ENCODE data around the gene SLC5A3. TPM values are rescaled to one million over a fixed set of nuclear protein-coding genes. Genes with fewer than 3 reads are reported as not detected.

SLC5A3 gene
- total RNA-seq, 1 experiment from 2014 or later = 8.4 TPM

DNA sequence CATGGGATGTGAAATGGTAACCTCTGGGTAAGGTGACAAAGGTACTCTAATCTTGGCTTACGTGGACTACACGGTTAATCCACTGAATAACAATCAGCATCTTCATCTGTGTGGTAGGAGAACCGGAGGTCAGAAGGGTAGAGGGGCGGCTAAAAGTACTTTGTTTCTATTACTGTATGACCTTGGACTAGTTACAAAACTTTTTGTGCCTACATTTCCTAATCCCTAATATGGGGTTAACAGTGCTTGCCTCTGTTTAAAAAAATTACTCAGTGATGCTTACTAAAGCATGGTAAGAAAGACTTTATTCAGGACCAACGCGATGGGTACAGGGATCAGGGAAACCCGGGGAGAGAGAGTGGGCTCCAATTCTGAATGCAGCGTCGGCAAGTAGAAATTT, 1.7 kb upstream of the SLC5A3 start:
- DNase-seq (ENCODE audit: low read depth) = no peak

DNA sequence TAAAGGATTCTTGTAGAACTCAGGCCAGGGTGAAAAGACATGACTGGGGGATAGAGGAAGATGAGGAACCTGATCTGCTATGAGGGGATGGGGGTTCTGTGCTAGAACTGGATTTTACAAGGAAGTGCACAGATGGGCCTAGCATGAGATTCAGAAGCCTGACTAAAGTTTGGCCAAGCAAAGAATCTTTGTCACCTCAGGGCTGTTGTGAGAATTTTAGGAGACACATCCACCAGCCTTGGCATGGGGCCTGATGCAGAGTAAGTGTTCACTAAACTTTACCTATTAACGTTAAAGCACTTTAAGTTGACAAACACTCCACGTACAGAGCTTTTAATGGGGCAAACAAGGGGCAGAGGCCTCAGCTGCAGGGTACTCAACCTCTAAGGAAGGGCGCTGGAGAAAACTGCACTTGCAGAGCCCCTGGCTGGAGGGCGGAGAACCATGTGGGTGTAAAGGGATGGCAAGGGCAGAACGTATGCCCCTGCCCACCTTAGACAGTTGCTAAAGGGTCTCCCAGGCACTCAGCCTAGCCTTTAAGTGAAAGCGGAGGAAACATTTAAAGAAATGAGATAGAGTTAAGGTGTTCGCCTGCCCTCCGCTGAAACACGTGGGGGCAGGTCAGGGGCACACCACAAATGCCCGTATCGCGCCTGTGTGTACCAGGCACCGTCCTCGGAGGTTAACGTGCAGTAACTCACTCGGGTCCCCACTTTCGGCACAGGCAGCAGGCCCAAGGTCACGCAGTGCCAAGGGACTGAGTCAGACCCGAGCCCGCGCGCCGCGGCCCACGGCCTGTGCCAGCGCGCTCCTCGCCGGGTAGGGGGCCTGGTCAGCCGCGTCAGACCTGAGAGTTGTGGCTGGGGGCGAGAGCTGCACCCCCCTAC, 990 bp upstream of the SLC5A3 start:
- DNase-seq (ENCODE audit: low read depth) = no peak

DNA sequence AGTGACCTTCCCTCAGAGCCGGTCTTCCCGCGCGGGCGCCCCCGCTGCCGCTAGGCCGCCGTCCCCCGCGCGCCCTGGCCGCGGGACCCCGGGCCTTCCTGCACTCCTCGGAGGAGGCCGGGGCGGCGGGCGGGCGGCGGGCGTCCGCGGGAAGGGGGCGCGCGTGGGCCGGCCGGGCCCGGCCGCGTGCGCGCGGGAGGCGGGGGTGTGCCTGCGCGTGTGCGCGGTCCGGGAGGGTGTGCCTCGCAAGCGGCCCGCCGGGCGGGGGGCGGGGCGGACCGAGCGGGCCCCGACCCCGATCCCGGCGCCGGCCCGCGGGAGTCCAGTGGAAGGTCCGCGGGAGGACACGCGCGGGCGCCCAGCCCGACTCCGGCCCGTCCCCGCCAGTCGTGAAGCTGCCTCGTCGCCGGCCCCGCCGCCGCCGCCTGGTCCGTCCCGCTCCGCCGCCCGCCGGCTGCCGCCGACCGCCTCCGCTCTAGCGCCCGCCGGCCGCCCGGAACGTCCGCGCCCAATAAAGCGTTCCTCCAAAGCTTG, 438 bp downstream of the SLC5A3 start:
- DNase-seq (ENCODE audit: low read depth) = peak; percentile 28

DNA sequence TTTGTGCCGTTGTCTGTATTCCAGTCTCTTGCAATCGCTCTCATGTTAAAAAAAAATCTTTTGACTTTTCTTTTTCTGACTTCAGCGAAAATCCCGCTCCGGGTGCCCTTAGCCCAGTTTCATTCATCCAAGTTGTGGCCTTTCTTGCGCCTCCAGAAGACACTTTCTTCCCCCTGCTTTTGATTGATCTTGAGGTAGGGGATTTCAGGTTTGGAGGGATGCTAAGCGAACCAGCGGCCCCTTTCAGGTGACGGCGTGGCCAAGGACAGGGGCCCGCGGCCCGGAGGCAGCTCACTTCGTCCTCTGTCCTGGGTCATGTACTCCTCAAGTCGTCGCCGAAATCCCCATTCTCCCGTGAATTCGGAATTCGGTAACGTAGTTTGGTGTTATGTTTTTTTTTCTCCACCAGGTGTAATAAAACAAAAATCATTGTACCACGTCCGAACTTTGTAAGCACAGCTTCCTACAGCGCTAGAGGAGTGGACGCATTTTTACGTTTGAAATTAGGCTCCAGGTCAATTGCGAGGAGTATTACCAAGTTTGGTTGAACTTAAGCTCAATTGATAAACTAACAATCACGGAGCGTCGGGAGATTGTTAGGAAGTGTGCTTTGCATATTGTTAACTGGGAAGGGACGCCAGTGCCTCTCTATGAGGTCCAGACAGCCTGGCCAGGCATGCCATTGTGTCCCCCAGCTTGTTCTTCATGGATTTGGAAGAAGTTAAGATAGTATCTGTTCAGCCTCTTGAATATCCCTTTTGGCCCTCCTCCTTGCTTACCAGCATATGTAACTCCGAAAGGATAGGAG, 1.1 kb downstream of the SLC5A3 start:
- DNase-seq (ENCODE audit: low read depth) = no peak

DNA sequence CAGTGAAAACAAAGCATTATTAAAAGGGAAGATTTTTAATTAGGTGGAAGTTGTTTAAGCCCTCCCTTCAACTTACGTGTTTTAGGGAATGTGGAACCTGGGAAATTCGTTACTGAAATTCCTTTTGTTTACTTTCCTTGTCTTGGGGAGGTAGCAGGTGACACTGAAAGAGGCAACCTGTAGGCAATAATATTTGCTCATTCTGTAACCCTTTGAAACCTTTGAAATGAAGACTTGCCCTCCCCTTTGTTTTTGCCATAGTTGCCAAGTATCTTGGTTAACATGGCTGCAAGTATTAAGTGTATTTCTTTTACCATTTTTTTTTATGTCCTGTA, 1.7 kb downstream of the SLC5A3 start:
- no peak for DNase-seq (ENCODE audit: low read depth)

DNA sequence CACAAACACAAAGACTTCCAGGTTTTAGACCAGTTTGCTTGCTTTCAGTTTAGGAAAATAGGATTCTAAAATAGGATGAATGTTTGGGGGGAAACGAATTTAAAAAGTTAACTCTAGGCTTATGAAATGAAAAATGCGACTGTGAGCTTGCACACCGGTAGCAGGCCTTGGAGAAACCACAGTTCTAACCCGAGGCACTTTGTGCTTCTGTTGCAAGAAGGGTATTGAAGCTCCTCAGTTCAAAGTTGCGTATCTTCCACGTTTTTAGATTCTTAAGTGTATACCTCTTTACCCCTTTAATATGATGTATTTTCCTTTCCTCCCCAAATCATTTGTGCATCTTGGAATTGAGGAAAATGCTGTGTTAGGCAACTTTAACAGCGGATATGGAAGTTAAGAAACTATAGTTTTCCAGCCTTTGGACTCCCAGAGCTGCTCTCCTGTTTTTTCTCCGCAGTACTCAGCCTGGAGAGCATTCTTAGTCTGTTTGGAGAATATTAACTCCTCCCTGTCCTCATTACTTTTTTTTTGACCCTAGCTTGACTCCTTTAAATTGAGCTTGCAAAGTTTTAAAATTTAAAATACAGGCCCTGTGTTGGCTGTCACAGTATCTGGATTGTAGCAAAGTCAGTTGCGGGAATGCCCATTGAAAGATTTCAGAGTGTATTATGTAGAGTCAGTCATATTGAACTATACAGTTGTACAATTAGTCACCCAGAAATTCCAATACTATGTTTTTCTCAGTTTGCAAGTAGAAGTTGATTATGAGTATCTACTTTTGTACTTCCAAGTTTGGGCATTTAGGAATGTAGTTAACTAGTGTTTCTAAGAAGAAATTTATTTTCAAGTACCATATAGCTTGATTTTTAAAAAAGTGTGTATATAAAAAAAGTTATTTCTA, 2.6 kb downstream of the SLC5A3 start:
- DNase-seq (ENCODE audit: low read depth) = peak; percentile 31

DNA sequence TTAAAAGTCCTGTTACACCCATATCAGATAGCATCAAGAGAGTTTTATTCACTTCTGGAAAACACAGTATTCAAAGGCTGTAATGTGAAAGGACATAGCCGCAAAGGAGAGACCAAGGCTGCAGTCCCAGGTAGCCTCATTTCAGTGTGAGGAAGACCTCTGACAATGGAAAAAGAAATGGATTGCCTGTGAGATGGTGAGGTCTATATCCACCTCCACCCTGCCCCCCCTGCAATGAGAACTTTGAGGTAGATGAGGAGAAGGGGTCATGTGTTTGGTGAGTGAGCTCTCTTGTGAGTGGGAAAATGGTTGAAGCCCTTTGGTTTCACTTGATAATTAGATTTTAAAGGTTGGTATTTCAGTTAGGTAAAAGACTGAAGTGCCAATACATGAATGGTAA, 3.5 kb downstream of the SLC5A3 start:
- no peak for DNase-seq (ENCODE audit: low read depth)

DNA sequence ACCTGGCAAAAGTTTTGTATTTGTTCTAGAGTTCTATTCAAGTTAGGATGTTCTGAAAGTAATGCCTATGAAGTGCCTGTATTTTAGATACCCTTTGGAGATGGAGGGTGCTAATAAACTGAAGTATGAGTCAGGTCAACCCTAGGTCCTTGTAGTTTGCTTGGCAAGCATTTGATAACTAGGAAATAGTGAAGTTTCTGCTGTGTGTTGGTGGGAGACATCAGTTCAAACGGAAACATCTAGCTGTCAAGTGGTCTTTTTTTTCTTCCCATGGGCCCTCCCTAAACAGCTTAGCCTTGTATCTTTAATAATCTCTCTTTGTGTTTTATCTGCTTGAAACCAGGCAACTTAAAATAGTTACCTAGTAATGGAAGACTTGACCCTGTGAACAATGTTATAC, 4.5 kb downstream of the SLC5A3 start:
- DNase-seq (ENCODE audit: low read depth) = no peak

DNA sequence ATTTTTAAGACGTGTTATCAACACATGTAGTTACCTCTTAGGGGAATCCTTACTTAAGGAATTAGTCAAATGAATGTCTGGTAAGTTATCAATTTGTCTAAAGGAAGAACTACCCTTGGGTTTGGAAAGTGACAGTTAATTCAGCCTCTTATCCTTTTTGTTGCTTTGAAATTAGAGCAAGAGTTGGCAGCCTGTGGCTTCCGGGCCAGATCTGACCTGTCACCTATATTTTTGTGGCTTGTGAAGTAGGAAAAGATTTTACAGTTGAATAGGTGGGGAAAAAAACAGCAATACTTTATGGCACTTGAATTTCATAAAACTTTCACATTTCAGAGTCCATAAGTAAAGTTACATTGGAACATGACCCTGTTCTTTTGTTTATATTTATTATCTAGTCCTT, 5.5 kb downstream of the SLC5A3 start:
- no peak for DNase-seq (ENCODE audit: low read depth)

DNA sequence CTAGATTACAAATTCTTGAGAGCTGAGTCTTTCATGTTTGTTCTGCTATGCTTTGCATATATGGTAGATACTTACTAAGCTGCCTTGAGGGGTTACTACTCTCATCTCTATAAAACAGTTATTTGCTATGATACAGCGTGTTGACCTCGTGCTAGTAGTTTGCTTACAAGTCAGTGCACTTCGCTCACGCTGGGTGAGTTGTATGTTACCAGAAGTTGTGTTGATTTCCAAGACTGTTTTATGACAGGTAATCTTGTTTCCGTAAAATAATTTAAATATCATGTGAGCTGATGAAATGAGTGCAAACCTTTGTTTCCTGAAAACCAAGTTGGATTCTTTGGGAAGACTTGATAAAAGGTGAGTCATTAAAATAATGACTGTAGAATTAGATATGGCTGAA, 7.3 kb downstream of the SLC5A3 start:
- no peak for DNase-seq (ENCODE audit: low read depth)

DNA sequence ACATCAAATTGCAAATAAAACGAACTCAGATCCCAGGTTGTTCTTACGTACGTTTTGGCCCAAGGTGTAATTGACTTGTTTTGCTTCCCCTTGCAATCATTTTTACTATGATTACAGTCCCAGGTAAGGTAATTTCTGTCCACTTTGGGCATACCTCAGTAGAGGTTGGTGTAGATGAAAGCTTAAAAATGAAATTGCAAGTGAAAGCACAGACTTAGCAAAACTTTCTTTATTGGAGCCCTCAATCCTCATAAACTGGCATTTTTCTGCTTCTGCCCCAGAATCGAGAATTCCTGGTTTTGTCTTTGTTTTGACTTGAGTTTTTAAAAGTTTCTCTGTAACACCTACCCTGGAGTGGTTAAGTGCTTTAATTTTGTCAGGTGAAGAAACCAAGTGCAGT, 9.4 kb downstream of the SLC5A3 start:
- no peak for DNase-seq (ENCODE audit: low read depth)

DNA sequence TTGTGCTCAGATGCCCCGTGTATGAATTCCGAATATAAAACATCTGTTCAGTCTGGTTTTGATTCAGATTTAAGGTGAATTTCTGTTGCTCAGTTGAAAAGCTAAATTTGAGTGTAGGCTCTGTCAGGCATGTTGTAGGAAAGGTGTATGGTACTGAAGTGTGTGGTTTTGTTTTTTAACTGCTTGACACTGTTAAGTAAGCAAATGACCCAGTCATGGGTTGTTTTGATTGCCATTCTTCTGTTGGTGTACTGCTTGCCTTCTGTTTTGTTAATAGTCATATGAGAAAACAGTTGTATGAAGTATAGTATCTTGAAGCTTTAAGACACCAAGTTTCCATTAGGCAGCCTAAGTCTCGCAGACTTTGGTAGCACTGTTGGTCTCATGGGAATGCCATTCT, 10.0 kb downstream of the SLC5A3 start:
- no peak for DNase-seq (ENCODE audit: low read depth)

DNA sequence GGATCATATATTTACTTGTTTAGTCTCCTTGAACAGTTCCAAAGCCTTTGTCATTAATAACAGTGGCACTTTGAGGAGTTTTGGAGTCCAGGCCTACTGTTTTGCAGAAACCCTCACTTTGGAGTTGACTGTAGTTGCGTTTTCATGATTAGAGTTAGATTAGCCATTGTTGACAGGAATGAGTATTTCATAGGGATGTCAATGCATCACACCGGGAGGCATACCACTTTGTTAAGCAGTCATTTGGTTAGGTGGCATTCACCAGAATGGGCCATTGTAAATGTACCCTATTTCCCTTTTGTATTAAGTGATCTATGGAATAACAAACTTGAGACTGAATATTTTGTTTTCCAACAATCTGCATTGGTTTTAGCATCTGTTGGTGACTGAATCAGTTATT, 11.8 kb downstream of the SLC5A3 start:
- DNase-seq (ENCODE audit: low read depth) = no peak

DNA sequence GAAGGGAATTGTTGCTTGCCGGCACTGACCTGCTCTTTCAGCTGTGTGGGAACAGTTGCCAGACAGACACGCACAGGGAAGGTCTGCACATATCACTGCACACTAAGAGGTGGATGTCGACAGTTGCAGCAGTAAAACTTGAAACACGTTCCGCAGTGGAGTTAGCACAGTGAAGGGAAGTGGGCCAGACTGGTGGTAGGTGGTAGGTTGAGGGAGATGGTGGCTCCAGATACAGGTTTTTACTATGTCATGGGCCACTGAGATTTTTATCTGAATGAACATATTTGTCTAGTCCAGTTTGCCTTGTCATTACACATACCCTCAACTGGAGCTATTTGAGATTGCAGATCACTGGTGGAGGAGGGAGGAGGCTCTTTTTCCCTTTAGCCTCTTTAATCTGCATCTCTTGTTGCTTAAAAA, 13.5 kb downstream of the SLC5A3 start:
- no peak for DNase-seq (ENCODE audit: low read depth)

DNA sequence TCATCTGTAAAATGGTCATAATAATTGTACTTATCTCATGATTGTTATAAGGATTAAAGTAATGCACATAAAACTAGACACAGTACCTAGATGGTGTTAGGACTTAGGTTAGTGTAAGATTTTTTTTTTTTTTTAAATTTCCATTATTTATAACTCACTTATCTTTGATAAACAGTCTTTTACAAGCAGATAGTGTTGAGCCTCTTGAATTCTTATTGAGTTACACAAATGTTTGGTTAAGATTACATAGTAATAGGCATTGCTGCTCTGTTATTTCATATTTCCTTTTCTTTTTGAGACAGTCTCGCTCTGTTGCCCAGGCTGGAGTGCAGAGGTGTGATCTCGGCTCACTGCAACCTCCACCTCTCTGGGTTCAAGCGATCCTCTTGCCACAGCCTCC, 15.4 kb downstream of the SLC5A3 start:
- DNase-seq (ENCODE audit: low read depth) = no peak

DNA sequence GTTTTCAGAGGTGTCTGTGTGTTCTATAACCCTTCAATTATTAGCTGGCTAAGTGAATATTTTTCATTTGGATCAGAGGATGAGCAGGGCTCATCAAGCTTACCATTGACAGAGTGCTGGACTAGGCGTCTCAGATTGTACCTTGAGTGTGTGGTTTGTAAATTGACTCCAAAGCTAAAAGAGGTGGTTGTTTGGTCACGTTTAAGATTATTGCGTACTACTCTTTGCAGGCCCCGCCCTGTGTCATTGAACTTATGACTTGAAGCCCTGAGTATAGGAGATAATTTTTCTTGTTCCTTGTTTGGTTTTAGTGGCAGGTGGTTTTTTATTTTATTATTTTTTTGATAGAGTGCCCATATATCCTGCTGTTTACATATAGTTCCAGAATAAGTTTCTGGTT, 17.7 kb downstream of the SLC5A3 start:
- DNase-seq (ENCODE audit: low read depth) = no peak

DNA sequence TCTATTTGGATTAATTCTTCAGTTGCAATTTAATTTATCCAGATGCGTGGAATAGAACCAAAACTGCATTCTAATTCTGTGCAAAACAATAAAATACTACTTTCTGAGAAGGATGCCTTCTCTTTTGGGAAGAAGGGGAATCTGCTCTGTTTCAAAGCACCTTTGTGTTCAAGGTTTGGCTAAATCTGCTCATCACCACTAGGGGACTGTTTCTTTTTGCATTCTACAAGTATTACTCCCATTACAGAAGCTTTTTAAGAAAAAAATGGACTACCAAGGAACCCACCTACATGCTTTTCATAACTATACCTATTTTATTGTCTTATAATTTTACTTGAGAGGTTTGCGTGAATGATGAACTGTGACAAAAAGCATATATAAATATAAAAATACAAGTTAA, 18.2 kb downstream of the SLC5A3 start:
- DNase-seq (ENCODE audit: low read depth) = no peak

DNA sequence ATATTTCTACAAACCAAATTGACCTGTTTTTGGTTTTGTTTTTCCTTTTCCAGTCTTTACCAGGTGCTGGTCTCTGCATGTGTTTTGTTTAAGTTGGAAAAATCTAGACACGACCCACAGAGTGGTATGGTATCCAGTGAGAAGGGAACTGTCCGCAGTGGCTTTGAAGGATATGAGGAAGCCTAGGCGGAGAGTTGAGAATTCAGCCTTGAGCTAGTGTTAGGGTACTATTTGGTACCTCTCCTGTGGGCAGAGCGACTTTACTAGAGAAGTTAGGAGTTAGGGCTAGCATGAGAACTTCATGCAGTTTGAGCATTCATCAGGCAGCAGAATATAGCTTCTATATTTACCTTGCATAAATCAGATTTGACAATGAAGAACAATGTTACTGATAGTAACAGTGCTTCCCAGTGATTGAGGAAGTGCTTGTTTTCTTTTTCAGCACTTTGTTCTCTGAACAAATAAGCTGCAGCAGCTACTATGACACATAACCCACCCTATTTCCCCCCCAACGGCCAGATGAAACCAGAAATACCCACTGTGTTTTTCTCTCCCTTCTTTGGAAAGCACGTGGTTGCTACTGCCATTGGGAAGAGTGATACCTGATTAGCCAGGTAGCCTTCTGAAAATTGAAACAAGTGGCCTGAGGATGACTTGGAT, 19.0 kb downstream of the SLC5A3 start:
- no peak for DNase-seq (ENCODE audit: low read depth)

DNA sequence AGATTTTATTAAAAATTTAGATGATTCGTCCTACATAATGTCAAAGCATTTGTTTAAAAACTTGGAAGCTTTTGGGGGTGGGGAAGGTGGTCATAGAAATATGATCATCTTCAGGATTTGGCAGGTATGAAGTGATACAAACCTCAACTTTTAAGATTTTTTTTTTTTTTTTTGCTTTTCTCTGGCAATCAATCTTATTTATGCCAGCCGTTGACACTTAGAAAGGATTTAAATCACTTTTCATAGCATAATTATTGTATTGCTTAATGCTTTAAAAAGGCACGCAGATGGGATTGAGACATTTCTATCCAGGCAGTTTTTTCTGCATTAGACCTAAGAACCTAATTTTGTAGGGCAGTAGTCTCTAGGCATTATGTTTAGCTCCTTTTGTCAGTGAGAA, 19.7 kb downstream of the SLC5A3 start:
- DNase-seq (ENCODE audit: low read depth) = no peak

DNA sequence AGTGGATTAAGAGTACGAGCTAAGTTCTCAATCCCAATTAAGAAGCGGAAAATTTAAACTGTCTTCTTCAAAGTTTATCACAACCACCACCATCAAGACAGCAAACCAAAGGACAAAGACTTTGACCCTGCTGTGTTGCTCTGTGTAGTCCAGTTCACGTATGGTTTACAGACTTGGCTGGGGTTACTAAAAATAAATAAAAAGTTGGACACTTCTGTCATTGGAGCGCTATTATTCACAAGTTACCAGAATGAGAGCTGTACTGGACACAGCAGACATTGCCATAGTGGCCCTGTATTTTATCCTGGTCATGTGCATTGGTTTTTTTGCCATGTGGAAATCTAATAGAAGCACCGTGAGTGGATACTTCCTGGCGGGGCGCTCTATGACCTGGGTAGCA, 21.6 kb downstream of the SLC5A3 start:
- DNase-seq (ENCODE audit: low read depth) = no peak

DNA sequence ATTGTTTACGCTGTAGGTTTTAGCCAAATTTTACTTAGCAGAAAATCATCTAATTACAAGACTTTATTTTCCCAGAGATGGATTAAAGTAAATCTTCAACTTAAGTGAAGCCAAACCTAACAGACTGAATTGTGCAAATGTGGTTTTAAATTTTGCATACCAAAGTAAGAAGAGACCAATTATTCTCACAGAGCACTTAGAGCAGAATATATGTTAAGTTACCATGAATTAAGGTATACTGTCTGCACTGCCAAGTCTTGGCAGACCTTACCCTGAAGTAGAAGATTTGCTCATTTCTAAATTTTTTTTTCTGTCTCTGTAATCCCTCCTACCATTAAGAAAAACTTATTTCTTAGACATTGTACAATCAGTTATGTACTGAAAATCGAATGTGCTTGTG, 24.1 kb downstream of the SLC5A3 start:
- DNase-seq (ENCODE audit: low read depth) = no peak
